ENCODE results near the gene CLIC6. TPM values are rescaled to one million over a fixed set of nuclear protein-coding genes. Genes with fewer than 3 reads are reported as not detected.

CLIC6 gene
- total and polyA plus RNA-seq, 2 of the 4 experiments (the other 2 are of a cell fraction), result not detected

DNA sequence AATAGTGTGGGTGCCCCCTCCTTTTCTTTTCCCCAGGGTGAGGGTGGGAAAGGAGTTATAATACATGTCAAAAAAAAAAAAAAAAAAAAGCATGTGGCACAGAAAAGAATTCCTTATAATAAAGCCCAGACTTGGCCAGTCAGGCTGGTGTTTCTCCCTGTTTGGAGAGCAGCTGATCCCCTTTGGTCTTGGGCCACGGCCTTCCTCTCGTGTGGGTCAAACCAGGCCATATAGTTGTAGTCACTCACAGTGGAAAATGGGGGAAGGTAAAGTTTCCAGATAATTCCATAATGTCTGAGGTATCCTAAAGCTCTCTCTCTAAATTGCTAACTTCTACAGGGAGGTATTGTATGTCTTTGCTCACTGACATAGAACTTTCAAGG lies 22.0 kb downstream of the CLIC6 start:
- no peak overlapping the region for H3K27ac ChIP-seq (ENCODE audit: insufficient read depth, low read length)
- H3K4ac ChIP-seq (ENCODE audit: low read depth, low read length), result no peak overlapping the region
- CTCF ChIA-PET, result interaction anchor here (0.8 kb wide), 1 partner anchor 360 kb away, joined by 3 read pairs; no protein-coding TSS in a partner anchor
- no peak overlapping the region for H3K14ac ChIP-seq (replicated peaks; ENCODE audit: low read depth, low read length)
- WGBS, 2 experiments (ENCODE audit: extremely low coverage in 2 of 2, insufficient read length in 1 of 2), result no CpG with 5 or more reads among the region's 2 CpGs
- H3K9me3 ChIP-seq (ENCODE audit: control insufficient read depth, insufficient read depth, low read length), result 0 out of 2 replicates have a peak, but pooled peaks cover 6% of the 10 kb centered on the region
- no peak overlapping the region for H3K4me2 ChIP-seq (ENCODE audit: low read depth, low read length)
- DNase-seq (no peak), ATAC-seq (ENCODE audit: low read depth) (no peak)
- in situ Hi-C loops (cut with MboI; ENCODE audit: low sequenced_read_pairs), result no loop called here
- POLR2A ChIA-PET (ENCODE audit: unreplicated experiment), result no interaction called here
- TF ChIP-seq SMC3 (IDR thresholded peaks at IDR 0.05; ENCODE audit: low read depth, low read length) (no peak), BHLHE40 (IDR thresholded peaks at IDR 0.05; ENCODE audit: low read depth, low read length) (no peak), RFX5 (IDR thresholded peaks at IDR 0.05; ENCODE audit: low read depth, low read length) (no peak), MXI1 (IDR thresholded peaks at IDR 0.05; ENCODE audit: borderline replicate concordance, low read depth, low read length) (no peak), CEBPB (IDR thresholded peaks at IDR 0.05; ENCODE audit: low read depth, low read length) (no peak), ELK1 (IDR thresholded peaks at IDR 0.05; ENCODE audit: borderline replicate concordance, low read depth, low read length) (no peak), MAFK (IDR thresholded peaks at IDR 0.05; ENCODE audit: low read depth, low read length) (no peak), RCOR1 (IDR thresholded peaks at IDR 0.05; ENCODE audit: insufficient replicate concordance, low read length) (no peak), CHD1 (IDR thresholded peaks at IDR 0.05; ENCODE audit: low read depth, low read length) (no peak), POLR2A (IDR thresholded peaks at IDR 0.05; ENCODE audit: low read depth, low read length) (no peak)
- H2BK15ac ChIP-seq (ENCODE audit: low read depth, low read length), result no peak overlapping the region
- intact Hi-C loops (cut with micrococcal nuclease), result loop anchor here (10.0 kb wide), 1 partner anchor 354 kb away; the partner anchor contains the start of gene RUNX1
- no peak overlapping the region for H4K5ac ChIP-seq (ENCODE audit: low read depth, low read length)
- H2BK5ac ChIP-seq (ENCODE audit: low read depth, low read length, poor library complexity, severe bottlenecking), result no peak overlapping the region
- H3K18ac ChIP-seq (ENCODE audit: low read depth, low read length), result no peak overlapping the region
- no peak overlapping the region for H3K4me3 ChIP-seq (ENCODE audit: insufficient read depth, low read depth, low read length)
- peaks cover 48% of the 10 kb centered on the region for H3K27me3 ChIP-seq (ENCODE audit: control insufficient read depth, insufficient read depth, low read length)
- no peak overlapping the region for H2AFZ ChIP-seq (replicated peaks; ENCODE audit: low read length, poor library complexity)
- dilution Hi-C loops (cut with HindIII; ENCODE audit: low sequenced_read_pairs, unreplicated experiment), result no loop called here
- H3K36me3 ChIP-seq (ENCODE audit: control insufficient read depth, insufficient read depth, low read length), result no peaks in the 10 kb centered on the region
- H4K8ac ChIP-seq (ENCODE audit: low read depth in 2 of 2, low read length in 2 of 2), result no peak overlapping the region
- H4K91ac ChIP-seq (ENCODE audit: insufficient read depth, low read depth, low read length), result no peak overlapping the region
- no peak overlapping the region for H2BK120ac ChIP-seq (ENCODE audit: low read depth, low read length)
- H3K79me1 ChIP-seq (ENCODE audit: low read depth in 1 of 2, low read length in 2 of 2), result peaks cover 0 to 4% of the 10 kb centered on the region in 2 experiments; a peak in 1 of 4 replicates
- H2AK5ac ChIP-seq (ENCODE audit: low read depth, low read length), result no peak overlapping the region
- H3K9me1 ChIP-seq (ENCODE audit: insufficient read depth, low read length), result peaks cover 3% of the 10 kb centered on the region; the same call in 1 of the 2 replicates
- BruUV-seq (replicated peaks), result no TSS peak
- H3K56ac ChIP-seq (ENCODE audit: extremely low read depth, insufficient read depth, low read length), result no peak overlapping the region
- no peak overlapping the region for H3K9ac ChIP-seq (ENCODE audit: low read depth, low read length)
- no peaks in the 10 kb centered on the region for H4K20me1 ChIP-seq (ENCODE audit: insufficient read depth, low read length)
- no peaks in the 10 kb centered on the region for H3K4me1 ChIP-seq (ENCODE audit: control insufficient read depth, insufficient read depth, low read length)
- H2AK9ac ChIP-seq (replicated peaks; ENCODE audit: low read depth, low read length, poor library complexity), result no peak overlapping the region
- no peak overlapping the region for H2BK20ac ChIP-seq (ENCODE audit: low read depth, low read length)
- H3K23ac ChIP-seq (ENCODE audit: low read depth, low read length), result no peak overlapping the region

Measured in IMR-90 (cell line).